K562 (cell line): ENCODE data around the gene C10orf90.

Experiments
- MAZ ChIP-seq, 2 experiments: fragments of 450-650 bp in 1 of 2; sonication (generic) in 1 of 2; formaldehyde crosslinking; IDR thresholded peaks in 1 of 2; conservative IDR thresholded peaks in 1 of 2; 2 replicates each; pipeline versions ENCODE4 v1.4.0 to v1.5.0; 2020; ENCODE audit warnings: mild to moderate bottlenecking in 1 of 2, missing genetic modification reagents in 1 of 2
- SP1 ChIP-seq: sonication (generic); formaldehyde crosslinking; IDR thresholded peaks from 2 replicates; pipeline ENCODE4 v1.8.1; 2022; ENCODE audit warnings: mild to moderate bottlenecking, missing genetic modification reagents
- ZBTB7A ChIP-seq: IDR thresholded peaks from 2 replicates; pipeline ENCODE4 v1.6.1; 2011; ENCODE audit warnings: low read depth, mild to moderate bottlenecking, low read length, moderate library complexity, borderline replicate concordance; ENCODE audit not compliant: control insufficient read depth
- TF ChIP-seq, protein P1 (sequence below), 2 experiments: fragments of 450-650 bp in 1 of 2; sonication (generic) in 1 of 2; formaldehyde crosslinking in 1 of 2; IDR thresholded peaks in 1 of 2; conservative IDR thresholded peaks in 1 of 2; 2 replicates each; pipeline versions ENCODE4 v1.6.1 to v1.8.1; 2016 to 2023; ENCODE audit warnings: mild to moderate bottlenecking in 2 of 2, moderate library complexity in 2 of 2, inconsistent platforms in 1 of 2, missing genetic modification reagents in 1 of 2
- TF ChIP-seq, protein P2 (sequence below): fragments of 250-450 bp; sonication (Bioruptor Pico); IDR thresholded peaks from 2 replicates; pipeline ENCODE4 v1.4.0; 2020; ENCODE audit warnings: mild to moderate bottlenecking
- TF ChIP-seq, protein P3 (sequence below), 3 experiments: IDR thresholded peaks in 2 of 3; conservative IDR thresholded peaks in 1 of 3; 2 replicates each; pipeline ENCODE4 v1.5.1; 2011 to 2012; ENCODE audit warnings: low read length in 3 of 3, mild to moderate bottlenecking in 3 of 3, control low read depth in 2 of 3, improper control_type of control experiment in 1 of 3, inconsistent platforms in 1 of 3, low read depth in 1 of 3, mixed read lengths in 1 of 3, moderate library complexity in 1 of 3; ENCODE audit not compliant: insufficient read depth in 2 of 3

DNA sequence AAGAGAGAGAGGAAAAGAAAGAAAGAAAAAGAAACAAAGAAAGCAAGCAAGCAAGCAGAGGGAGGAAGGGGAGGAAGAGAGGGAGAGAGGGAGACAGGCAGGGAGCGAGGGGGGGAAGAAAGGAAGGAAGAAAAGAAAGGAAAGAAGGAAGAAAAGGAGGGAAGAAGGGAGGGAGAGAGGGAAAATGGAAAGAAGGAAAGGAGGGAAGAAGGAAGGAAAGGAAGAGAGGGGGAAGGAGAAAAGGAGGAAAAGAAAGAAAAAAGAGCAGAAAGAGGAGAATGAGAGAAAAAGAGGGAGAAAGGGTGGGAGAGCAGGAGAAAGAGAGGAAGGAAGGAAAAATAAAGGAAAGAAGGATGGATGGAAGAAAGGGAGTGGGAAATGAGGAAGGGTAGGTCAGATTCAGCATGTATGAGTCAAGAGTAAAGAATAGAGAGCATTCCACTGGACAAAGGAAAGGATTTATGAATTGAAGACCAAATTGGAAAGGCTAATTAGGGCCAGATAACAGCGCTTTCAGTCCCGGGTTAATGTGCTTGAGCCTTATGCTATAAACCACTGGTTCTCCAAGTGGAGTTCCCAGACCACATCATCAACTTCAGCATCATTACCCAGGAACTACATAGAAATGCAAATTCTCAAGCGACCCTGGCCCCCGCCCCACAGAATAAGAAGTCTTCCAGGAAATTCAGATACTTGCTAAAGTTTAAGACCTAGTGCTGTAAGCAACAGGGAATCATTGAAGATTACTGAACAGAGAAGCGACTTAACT is 85.1 kb downstream of the C10orf90 start:
- TF ChIP-seq, protein P1, sequence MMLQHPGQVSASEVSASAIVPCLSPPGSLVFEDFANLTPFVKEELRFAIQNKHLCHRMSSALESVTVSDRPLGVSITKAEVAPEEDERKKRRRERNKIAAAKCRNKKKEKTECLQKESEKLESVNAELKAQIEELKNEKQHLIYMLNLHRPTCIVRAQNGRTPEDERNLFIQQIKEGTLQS (IDR thresholded peaks at IDR 0.05), result no peak
- TF ChIP-seq, protein P1 (CRISPR knock-in tag; conservative IDR thresholded peaks at IDR 0.05), result no peak
- TF ChIP-seq, protein P2, sequence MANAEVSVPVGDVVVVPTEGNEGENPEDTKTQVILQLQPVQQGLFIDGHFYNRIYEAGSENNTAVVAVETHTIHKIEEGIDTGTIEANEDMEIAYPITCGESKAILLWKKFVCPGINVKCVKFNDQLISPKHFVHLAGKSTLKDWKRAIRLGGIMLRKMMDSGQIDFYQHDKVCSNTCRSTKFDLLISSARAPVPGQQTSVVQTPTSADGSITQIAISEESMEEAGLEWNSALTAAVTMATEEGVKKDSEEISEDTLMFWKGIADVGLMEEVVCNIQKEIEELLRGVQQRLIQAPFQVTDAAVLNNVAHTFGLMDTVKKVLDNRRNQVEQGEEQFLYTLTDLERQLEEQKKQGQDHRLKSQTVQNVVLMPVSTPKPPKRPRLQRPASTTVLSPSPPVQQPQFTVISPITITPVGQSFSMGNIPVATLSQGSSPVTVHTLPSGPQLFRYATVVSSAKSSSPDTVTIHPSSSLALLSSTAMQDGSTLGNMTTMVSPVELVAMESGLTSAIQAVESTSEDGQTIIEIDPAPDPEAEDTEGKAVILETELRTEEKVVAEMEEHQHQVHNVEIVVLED (CRISPR knock-in tag), result no peak
- TF ChIP-seq MAZ (CRISPR knock-in tag; conservative IDR thresholded peaks at IDR 0.05 in 1 of 2, IDR thresholded peaks at IDR 0.05 in 1 of 2), result no peak
- no peak for TF ChIP-seq ZBTB7A
- TF ChIP-seq, protein P3, sequence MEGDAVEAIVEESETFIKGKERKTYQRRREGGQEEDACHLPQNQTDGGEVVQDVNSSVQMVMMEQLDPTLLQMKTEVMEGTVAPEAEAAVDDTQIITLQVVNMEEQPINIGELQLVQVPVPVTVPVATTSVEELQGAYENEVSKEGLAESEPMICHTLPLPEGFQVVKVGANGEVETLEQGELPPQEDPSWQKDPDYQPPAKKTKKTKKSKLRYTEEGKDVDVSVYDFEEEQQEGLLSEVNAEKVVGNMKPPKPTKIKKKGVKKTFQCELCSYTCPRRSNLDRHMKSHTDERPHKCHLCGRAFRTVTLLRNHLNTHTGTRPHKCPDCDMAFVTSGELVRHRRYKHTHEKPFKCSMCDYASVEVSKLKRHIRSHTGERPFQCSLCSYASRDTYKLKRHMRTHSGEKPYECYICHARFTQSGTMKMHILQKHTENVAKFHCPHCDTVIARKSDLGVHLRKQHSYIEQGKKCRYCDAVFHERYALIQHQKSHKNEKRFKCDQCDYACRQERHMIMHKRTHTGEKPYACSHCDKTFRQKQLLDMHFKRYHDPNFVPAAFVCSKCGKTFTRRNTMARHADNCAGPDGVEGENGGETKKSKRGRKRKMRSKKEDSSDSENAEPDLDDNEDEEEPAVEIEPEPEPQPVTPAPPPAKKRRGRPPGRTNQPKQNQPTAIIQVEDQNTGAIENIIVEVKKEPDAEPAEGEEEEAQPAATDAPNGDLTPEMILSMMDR (IDR thresholded peaks at IDR 0.05 in 2 of 3, conservative IDR thresholded peaks at IDR 0.05 in 1 of 3; ENCODE audit: insufficient read depth in 2 of 3, low read depth in 1 of 3, low read length in 3 of 3), result no peak
- no peak for TF ChIP-seq SP1 (CRISPR knock-in tag)
